ENCODE measurements around the gene CLCF1. TPM values are rescaled to one million over a fixed set of nuclear protein-coding genes. Genes with fewer than 3 reads are reported as not detected.

Gene CLCF1
- total RNA-seq, 1 donor from 2014 or later = 32.6 TPM

GRCh38 chr11:67356864-67357561 is 16.4 kb downstream of the CLCF1 start:
- H3K27me3 ChIP-seq = no peaks in the 10 kb centered on the region
- intact Hi-C loops (cut with DNase I) = loop anchor here (1.0 kb wide), 2 partner anchors 15 to 25 kb away; no protein-coding TSS in a partner anchor
- H3K27ac ChIP-seq = peak overlapping the region; percentile 98 to 99
- DNase-seq (ENCODE audit: low spot score in 2 of 2) = peak in 1 of 2 donors; percentile 83
- no peaks in the 10 kb centered on the region for H3K9me3 ChIP-seq
- H3K4me3 ChIP-seq = no peak overlapping the region
- TF ChIP-seq CTCF (IDR thresholded peaks at IDR 0.05) = peak; percentile 88 to 96 (median 92)
- no peaks in the 10 kb centered on the region for H3K36me3 ChIP-seq
- peaks cover 22 to 45% of the 10 kb centered on the region in 2 donors for H3K4me1 ChIP-seq

DNA sequence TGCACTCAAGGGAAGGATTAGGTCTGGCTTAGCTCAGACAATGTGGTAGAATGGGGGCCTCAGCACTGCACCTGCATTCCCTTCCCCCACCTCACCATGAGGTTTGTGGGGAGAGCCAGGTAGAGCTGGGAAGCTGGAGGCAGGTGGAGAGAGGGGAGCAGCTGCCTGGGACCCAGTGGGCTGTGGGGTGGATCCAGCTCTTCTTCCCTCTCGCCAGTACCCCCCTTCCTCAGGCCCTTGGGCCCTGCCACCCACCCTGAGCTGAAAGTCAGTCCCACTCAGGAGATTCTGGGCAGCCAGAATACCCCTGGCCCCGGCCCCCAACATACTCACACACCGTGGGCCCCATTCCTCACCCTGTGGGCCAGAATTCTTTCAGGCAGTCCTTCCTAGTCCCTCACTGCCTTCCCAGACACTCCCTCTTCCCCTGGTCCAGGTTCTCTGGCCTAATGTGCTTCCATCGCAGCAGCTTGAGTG is 17.0 kb downstream of the CLCF1 start:
- no peak for TF ChIP-seq CTCF (IDR thresholded peaks at IDR 0.05)
- Histone ChIP-seq H3K27me3 (no peaks in the 10 kb centered on the region), H3K36me3 (no peaks in the 10 kb centered on the region), H3K4me3 (no peak overlapping the region), H3K9me3 (no peaks in the 10 kb centered on the region), H3K4me1 (peaks cover 25 to 51% of the 10 kb centered on the region in 2 donors), H3K27ac (peak overlapping the region; percentile 98 to 99)
- no peak for DNase-seq (ENCODE audit: low spot score in 2 of 2)
- intact Hi-C loops (cut with DNase I) = loop anchor here (1.0 kb wide), 1 partner anchor 16 kb away; no protein-coding TSS in a partner anchor

- intact Hi-C loops (cut with DNase I) = loop anchor here (1.0 kb wide), 1 partner anchor 16 kb away; no protein-coding TSS in a partner anchor
- Histone ChIP-seq H3K36me3 (no peaks in the 10 kb centered on the region), H3K4me1 (peaks cover 26 to 57% of the 10 kb centered on the region in 2 donors), H3K4me3 (no peak overlapping the region), H3K9me3 (no peaks in the 10 kb centered on the region), H3K27me3 (no peaks in the 10 kb centered on the region), H3K27ac (peak overlapping the region; percentile 98 to 99)
- no peak for DNase-seq (ENCODE audit: low spot score in 2 of 2)
- no peak for TF ChIP-seq CTCF (IDR thresholded peaks at IDR 0.05)
Observed at GRCh38 chr11:67355794-67356386, 17.5 kb downstream of the CLCF1 start.

DNA sequence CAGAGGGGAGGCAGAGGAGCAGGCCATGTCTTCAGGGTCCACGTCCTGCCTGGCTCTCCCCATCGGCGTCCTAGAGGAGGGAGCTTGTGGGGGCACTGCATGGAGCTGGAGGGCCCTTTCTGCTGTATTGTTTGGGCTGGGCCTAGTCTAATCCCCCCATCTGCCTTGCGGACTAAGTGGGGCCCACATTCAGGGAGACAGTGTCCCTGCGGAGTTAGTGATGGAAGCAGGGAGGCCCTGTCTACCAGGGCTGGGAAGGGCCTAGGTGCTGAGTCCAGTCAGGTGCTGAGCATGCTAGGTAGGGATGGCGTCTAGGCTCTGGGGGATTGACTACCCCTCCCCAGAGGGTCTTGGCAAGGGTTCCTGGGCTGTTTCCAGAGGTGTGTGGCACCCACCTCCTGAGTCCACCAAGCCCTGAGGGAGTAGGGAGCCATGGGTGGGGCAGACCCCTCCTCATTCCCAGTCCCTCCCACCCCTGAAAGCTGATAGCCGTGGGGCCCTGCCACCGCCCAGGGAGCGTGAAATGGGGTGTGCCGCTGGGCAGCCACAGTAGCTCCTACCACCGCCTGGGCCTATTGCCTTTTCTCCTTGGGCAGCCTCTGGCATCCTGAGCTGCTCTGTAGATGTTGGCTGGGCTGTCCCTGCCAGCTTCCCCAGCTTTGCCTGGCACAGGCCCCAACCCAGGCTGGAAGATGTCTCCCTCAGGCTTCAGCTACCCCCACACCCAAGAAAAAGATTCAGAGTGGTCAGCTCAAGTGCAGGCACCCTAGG is 18.2 kb downstream of the CLCF1 start:
- TF ChIP-seq CTCF (IDR thresholded peaks at IDR 0.05) = no peak
- Histone ChIP-seq H3K27me3 (no peaks in the 10 kb centered on the region), H3K27ac (peak overlapping the region; percentile 98 to 99), H3K4me1 (peaks cover 26 to 60% of the 10 kb centered on the region in 2 donors), H3K9me3 (no peaks in the 10 kb centered on the region), H3K36me3 (no peaks in the 10 kb centered on the region), H3K4me3 (peak overlapping the region in 1 of 2 donors; percentile 2)
- intact Hi-C loops (cut with DNase I) = no loop called here
- no peak for DNase-seq (ENCODE audit: low spot score in 2 of 2)

Data from ascending aorta (tissue), 2 donors.